GM19463 (cell line): ENCODE data around the gene ANKRD24.
"Not testable (repeated sequence)": the region's sequence is repeated elsewhere in the genome, so short reads cannot be mapped to it uniquely, and the experiment has no call there.

Experiments used
- ATAC-seq: cut with Tn5 transposase; IDR thresholded peaks from one replicate; pipeline ENCODE4 v1.9.1; 2021; ENCODE audit warnings: mild to moderate bottlenecking, moderate library complexity; ENCODE audit not compliant: unreplicated experiment

The ANKRD24 gene

DNA sequence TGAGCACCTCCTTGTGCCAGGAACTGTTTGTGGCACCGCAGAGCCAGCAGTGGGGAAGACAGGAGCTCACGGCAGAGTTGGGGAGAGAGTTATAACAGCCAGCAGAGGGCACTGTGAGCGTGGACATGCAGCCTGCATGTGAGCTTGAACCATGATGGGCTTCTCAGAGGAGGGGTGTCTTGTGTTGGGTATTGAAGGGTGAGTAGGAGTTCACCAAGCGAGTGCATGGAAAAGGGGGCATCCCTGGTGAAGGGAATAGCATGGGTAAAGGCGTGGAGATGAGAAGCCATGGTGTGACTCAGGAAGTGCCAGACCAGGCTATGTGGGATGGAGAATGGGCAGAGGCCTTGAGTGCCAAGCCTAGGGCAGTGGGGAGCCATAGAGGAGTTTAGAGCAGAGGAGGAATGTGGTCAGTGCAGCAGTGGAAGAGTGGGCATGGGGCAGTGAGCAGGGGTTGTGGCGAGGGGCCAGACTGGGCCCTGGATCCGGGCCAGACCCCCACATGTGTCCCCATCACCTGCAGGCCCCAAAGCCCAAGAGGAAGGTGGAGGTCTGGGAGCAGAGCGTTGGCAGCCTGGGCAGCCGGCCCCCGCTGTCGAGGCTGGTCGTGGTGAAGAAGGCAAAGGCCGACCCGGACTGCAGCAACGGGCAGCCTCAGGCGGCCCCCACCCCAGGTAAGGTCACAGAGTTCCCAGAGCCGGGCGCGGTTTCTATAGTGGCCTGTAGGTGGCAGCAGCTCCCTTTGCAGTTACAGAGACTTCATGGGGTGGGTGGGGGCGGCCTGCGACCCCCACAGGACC lies 84.8 kb downstream of the ANKRD24 start:
- no peak for ATAC-seq

- no peak for ATAC-seq
Measured at GRCh38 chr19:4267901-4268815, 85.7 kb downstream of the ANKRD24 start.

DNA sequence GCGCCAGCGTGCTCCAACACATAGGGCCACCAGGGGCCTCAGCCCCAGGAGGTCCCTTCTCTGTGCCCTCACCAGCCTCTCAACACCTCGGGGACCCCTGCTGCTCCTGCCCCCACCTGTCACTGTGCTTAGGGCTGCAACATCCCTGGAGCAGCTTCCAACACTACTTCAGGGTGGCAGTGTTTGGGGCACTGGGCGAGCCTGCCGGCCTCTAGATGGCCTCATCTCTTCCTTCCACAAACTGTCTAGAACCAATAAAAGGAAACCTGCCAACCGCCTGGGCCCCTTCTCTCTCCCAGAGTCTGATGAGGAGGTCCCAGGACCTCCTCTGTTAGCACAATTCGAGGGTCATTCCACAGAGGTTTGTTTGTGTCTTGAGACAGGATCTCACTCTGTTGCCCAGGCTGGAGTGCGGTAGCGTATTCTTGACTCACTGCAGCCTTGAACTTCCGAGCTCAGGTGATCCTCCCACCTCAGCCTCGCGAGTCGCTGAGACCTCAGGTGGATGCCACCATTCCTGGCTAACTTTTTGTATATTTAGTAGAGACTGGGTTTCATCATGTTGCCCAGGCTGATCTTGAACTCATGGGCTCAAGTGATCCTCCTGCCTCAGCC lies 86.4 kb downstream of the ANKRD24 start:
- ATAC-seq: no peak

- ATAC-seq: no peak
Measured at GRCh38 chr19:4272894-4273293, 90.4 kb downstream of the ANKRD24 start.

- ATAC-seq: not testable (repeated sequence)
Measured at GRCh38 chr19:4274321-4274686, 91.8 kb downstream of the ANKRD24 start.
